HEK293 (cell line): ENCODE measurements around the gene PTCHD4.
"Not testable (repeated sequence)": the region's sequence is repeated elsewhere in the genome, so short reads cannot be mapped to it uniquely, and the experiment has no call there.

Experiments used
- CTCF ChIA-PET: fragments of 350-600 bp; formaldehyde crosslinking; extraction: SDS; loops from one replicate; lab custom pipeline; 2021; ENCODE audit warnings: antibody characterized with exemption; lab: Yijun Ruan, JAX
- POLR2A ChIA-PET: fragments of 300-600 bp; formaldehyde crosslinking; extraction: SDS; loops from one replicate; lab custom pipeline; 2020; ENCODE audit warnings: antibody characterized with exemption, inconsistent platforms; lab: Yijun Ruan, JAX
- H3K27ac ChIP-seq: fragments of 200-500 bp; sonication (Bioruptor generic); 2 replicates; pipeline ENCODE4 v1.5.1; 2014; ENCODE audit warnings: low read depth, low read length, control low read depth, inconsistent platforms; ENCODE audit errors: extremely low read depth
- H3K36me3 ChIP-seq, 2 experiments: fragments of 200-500 bp in 1 of 2; sonication (Bioruptor generic) in 1 of 2; 1 replicate in 1 of 2; 2 replicates in 1 of 2; pipeline ENCODE4 v1.5.1; 2014 to 2017; ENCODE audit warnings: inconsistent platforms in 2 of 2, low read length in 2 of 2; ENCODE audit not compliant: control insufficient read depth in 2 of 2, insufficient read depth in 1 of 2
- H3K4me1 ChIP-seq: fragments of 200-500 bp; sonication (Bioruptor generic); 2 replicates; pipeline ENCODE4 v1.5.1; 2014; ENCODE audit warnings: mild to moderate bottlenecking, low read length, inconsistent platforms; ENCODE audit not compliant: control insufficient read depth, insufficient read depth
- H3K4me3 ChIP-seq: 2 replicates; pipeline ENCODE4 v1.5.1; 2011; ENCODE audit warnings: low read depth, mild to moderate bottlenecking, control low read depth, low read length, moderate library complexity
- H3K9me3 ChIP-seq: fragments of 200-500 bp; sonication (Bioruptor generic); 2 replicates; pipeline ENCODE4 v1.5.1; 2014; ENCODE audit warnings: low read depth, low read length, inconsistent platforms; ENCODE audit not compliant: control insufficient read depth, insufficient read depth
- GFI1B ChIP-seq: fragments of 450-650 bp; formaldehyde crosslinking; IDR thresholded peaks from 2 replicates; pipeline ENCODE4 v1.5.1; 2016; ENCODE audit warnings: missing biosample characterization, missing genetic modification characterization
- IKZF3 ChIP-seq: fragments of 450-650 bp; IDR thresholded peaks from 2 replicates; pipeline ENCODE4 v1.5.0; 2018; ENCODE audit warnings: missing biosample characterization, mild to moderate bottlenecking, missing genetic modification characterization, moderate library complexity
- MZF1 ChIP-seq: fragments of 450-650 bp; formaldehyde crosslinking; IDR thresholded peaks from 2 replicates; pipeline ENCODE4 v1.5.1; 2017; ENCODE audit warnings: missing biosample characterization, missing genetic modification characterization, borderline replicate concordance
- OVOL3 ChIP-seq: fragments of 450-650 bp; formaldehyde crosslinking; IDR thresholded peaks from 2 replicates; pipeline ENCODE4 v1.5.1; 2016; ENCODE audit warnings: missing biosample characterization, missing genetic modification characterization
- ZBTB7A ChIP-seq: fragments of 450-650 bp; formaldehyde crosslinking; IDR thresholded peaks from 2 replicates; pipeline ENCODE4 v1.5.1; 2016; ENCODE audit warnings: low read depth, missing biosample characterization, missing genetic modification characterization
- ZNF138 ChIP-seq: fragments of 450-650 bp; formaldehyde crosslinking; IDR thresholded peaks from 2 replicates; pipeline ENCODE4 v1.5.1; 2016; ENCODE audit warnings: missing biosample characterization, missing genetic modification characterization, borderline replicate concordance
- ZNF184 ChIP-seq: fragments of 450-650 bp; IDR thresholded peaks from 2 replicates; pipeline ENCODE4 v1.5.1; 2018; ENCODE audit warnings: missing biosample characterization, mild to moderate bottlenecking, missing genetic modification characterization
- ZNF2 ChIP-seq: fragments of 450-650 bp; formaldehyde crosslinking; IDR thresholded peaks from 2 replicates; pipeline ENCODE4 v1.5.1; 2016; ENCODE audit warnings: missing biosample characterization, missing genetic modification characterization
- ZNF211 ChIP-seq: fragments of 450-650 bp; formaldehyde crosslinking; IDR thresholded peaks from 2 replicates; pipeline ENCODE4 v1.5.1; 2016; ENCODE audit warnings: low read depth, missing biosample characterization, missing genetic modification characterization
- ZNF239 ChIP-seq: fragments of 450-650 bp; formaldehyde crosslinking; IDR thresholded peaks from 2 replicates; pipeline ENCODE4 v1.5.1; 2016; ENCODE audit warnings: missing biosample characterization, missing genetic modification characterization
- ZNF416 ChIP-seq: fragments of 450-650 bp; formaldehyde crosslinking; IDR thresholded peaks from 2 replicates; pipeline ENCODE4 v1.5.1; 2016; ENCODE audit warnings: missing biosample characterization, missing genetic modification characterization
- ZNF560 ChIP-seq: fragments of 450-650 bp; formaldehyde crosslinking; IDR thresholded peaks from 2 replicates; pipeline ENCODE4 v1.5.1; 2017; ENCODE audit warnings: missing biosample characterization, missing genetic modification characterization, borderline replicate concordance
- ZNF596 ChIP-seq: fragments of 450-650 bp; IDR thresholded peaks from 2 replicates; pipeline ENCODE4 v1.5.0; 2018; ENCODE audit warnings: missing biosample characterization, mild to moderate bottlenecking, missing genetic modification characterization, moderate library complexity
- ZNF600 ChIP-seq: fragments of 450-650 bp; formaldehyde crosslinking; IDR thresholded peaks from 2 replicates; pipeline ENCODE4 v1.5.1; 2016; ENCODE audit warnings: missing biosample characterization, missing genetic modification characterization
- ZNF747 ChIP-seq: fragments of 450-650 bp; formaldehyde crosslinking; IDR thresholded peaks from 2 replicates; pipeline ENCODE4 v1.5.1; 2016; ENCODE audit warnings: missing biosample characterization, missing genetic modification characterization
- ZNF785 ChIP-seq: fragments of 450-650 bp; formaldehyde crosslinking; IDR thresholded peaks from 2 replicates; pipeline ENCODE4 v1.5.1; 2016; ENCODE audit warnings: missing biosample characterization, missing genetic modification characterization
- ZNF843 ChIP-seq: fragments of 450-650 bp; formaldehyde crosslinking; IDR thresholded peaks from 2 replicates; pipeline ENCODE4 v1.5.1; 2016; ENCODE audit warnings: missing biosample characterization, missing genetic modification characterization
- ZXDB ChIP-seq: fragments of 450-650 bp; formaldehyde crosslinking; IDR thresholded peaks from 2 replicates; pipeline ENCODE4 v1.5.1; 2016; ENCODE audit warnings: missing biosample characterization, missing genetic modification characterization

The PTCHD4 gene

GRCh38 chr6:48134246-48134645, 23.2 kb upstream of the PTCHD4 start:
- ChIA-PET POLR2A (no interaction called here), CTCF (interaction anchor here (0.6 kb wide), 1 partner anchor 733 kb away, joined by 3 read pairs; no protein-coding TSS in a partner anchor)
- Histone ChIP-seq H3K4me1 (no peaks in the 10 kb centered on the region), H3K27ac (no peak overlapping the region), H3K36me3 (no peaks in the 10 kb centered on the region), H3K9me3 (no peaks in the 10 kb centered on the region), H3K4me3 (no peak overlapping the region)
- no peak for TF ChIP-seq ZNF184 (tag by site-specific recombination)
- no peak for TF ChIP-seq ZNF560
- TF ChIP-seq MZF1 (tag by site-specific recombination), result no peak
- TF ChIP-seq ZNF211 (tag by site-specific recombination), result no peak

DNA sequence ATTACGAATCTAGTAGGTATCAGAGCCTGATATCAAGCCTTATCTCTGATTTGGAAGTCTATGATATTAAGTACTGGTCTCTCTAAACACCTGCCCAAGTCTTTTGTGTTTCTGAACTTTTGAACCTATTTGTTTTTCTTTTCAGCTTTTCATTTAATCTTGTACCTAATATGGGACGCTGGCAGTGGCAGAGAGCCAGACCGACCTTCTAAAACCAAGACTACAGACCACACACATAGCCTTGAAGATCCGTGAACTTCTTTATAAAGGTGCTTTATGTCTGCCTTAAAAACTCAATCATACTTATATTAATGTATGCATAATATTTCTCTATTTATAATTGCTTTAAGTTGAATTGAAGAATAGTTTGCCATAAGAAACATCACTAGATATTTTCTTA, 12.6 kb upstream of the PTCHD4 start:
- H3K36me3 ChIP-seq, result no peaks in the 10 kb centered on the region
- POLR2A ChIA-PET, result no interaction called here
- TF ChIP-seq ZXDB (no peak), ZNF239 (tag by site-specific recombination) (no peak), GFI1B (tag by site-specific recombination) (no peak), ZBTB7A (no peak), ZNF416 (tag by site-specific recombination) (no peak), OVOL3 (no peak)
- TF ChIP-seq, all 188 proteins: peak for 0
- CTCF ChIA-PET, result interaction anchor here (1.1 kb wide), 1 partner anchor 16 kb away, joined by 4 read pairs; no protein-coding TSS in a partner anchor
- no peak overlapping the region for H3K4me3 ChIP-seq
- H3K27ac ChIP-seq, result no peak overlapping the region
- no peaks in the 10 kb centered on the region for H3K4me1 ChIP-seq
- no peaks in the 10 kb centered on the region for H3K9me3 ChIP-seq

DNA sequence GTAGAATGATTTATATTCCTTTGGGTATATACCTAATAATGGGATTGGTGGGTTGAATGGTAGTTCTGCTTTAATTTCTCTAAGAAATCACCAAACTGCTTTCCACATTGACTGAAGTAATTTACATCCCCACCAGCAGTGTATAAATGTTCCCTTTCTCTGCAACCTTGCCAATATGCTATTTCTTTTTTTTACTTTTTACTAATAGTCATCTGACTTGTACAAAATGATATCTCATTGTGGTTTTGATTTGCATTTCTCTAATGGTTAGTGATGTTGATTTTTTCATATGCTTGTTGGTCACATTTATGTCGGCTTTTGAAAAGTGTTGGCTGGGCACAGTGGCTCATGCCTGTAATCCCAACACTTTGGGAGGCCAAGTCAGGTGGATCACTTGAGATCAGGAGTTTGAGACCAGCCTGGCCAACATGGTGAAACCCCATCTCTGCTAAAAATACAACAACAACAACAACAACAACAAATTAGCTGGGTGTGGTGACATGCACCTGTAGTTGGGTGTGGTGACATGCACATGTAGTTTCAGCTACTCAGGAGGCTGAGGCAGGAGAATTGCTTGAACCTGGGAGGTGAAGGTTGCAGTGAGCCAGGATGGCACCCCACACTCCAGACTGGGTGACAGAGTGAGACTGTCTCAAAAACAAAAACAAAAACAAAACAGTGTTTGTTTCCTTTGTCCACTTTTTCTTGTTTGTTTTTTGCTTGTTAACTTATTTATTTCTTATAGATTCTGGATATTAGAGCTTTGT, 11.2 kb upstream of the PTCHD4 start:
- H3K4me1 ChIP-seq, H3K9me3 ChIP-seq, POLR2A ChIA-PET, H3K4me3 ChIP-seq, H3K36me3 ChIP-seq, H3K27ac ChIP-seq: not testable (repeated sequence)
- CTCF ChIA-PET, result interaction anchor here (1.1 kb wide), 1 partner anchor 17 kb away, joined by 4 read pairs; no protein-coding TSS in a partner anchor

DNA sequence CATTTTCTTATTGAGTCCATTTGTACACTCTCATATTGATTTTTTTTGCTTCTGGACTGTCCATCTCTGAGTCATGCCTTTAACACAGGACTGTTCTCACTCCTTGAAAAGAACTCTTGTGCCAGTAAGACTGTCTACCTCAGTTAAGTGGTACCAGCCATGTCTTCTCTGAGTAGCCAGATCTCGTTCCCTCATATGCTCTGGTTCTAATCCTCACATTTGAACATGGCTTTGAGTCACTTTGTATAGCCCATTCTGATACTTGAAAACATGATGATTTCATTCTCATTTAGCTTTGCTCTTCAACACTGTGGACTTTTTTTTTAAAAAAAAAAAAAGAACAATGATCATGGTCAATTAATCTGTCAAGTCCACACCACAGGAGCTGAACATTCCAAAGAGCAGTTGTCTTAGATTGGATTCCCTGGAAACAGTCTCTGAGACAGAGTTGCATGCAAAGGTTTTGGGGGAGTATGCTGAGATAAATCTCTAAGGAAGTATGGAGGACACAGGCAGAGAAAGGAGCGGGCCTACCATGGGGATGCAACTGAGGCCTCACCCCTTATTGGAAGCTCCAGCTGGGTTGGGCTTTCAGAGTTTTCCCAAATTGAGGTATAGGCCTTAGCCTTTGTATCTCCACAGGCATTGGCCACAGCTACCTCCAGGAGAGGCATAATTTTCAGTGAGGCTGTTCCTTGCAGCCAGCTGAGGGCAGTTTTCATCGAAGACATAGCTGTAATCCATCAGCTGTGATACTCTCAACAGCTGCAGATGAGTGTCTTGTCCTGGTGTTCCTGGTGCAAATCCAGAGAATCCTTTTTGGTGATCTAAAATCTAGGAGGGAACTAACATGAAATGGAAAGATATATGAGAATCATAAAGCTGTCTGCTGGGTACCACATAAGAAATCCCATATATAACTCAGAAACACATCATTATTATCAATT, 6.0 kb upstream of the PTCHD4 start:
- Histone ChIP-seq H3K4me3 (no peak overlapping the region), H3K4me1 (no peaks in the 10 kb centered on the region), H3K27ac (no peak overlapping the region), H3K36me3 (no peaks in the 10 kb centered on the region), H3K9me3 (no peaks in the 10 kb centered on the region)
- CTCF ChIA-PET, result interaction anchor here (0.7 kb wide), 1 partner anchor 391 kb away, joined by 4 read pairs; no protein-coding TSS in a partner anchor
- TF ChIP-seq ZNF596 (tag by site-specific recombination) (no peak), IKZF3 (tag by site-specific recombination) (no peak), ZNF138 (no peak), ZNF843 (tag by site-specific recombination) (no peak), ZNF785 (tag by site-specific recombination) (no peak), ZNF2 (tag by site-specific recombination) (no peak), ZNF747 (no peak), ZNF600 (tag by site-specific recombination) (no peak)
- POLR2A ChIA-PET, result no interaction called here
